DND-41 (cell line): Measurements from ENCODE around the gene NTSR2.

Experiments
- ATAC-seq: fragments of 200-7000 bp; cut with Tn5 transposase; 3 replicates; pipeline ENCODE4 v1.9.1; 2021; ENCODE audit warnings: low read depth; ENCODE audit not compliant: insufficient read depth
- DNase-seq: peaks from one replicate; pipeline ENCODE4 v3.0.0-alpha.2; 2020
- H2AFZ ChIP-seq: 2 replicates; pipeline ENCODE4 v1.6.0; 2012; ENCODE audit warnings: low read depth, low read length
- H3K27ac ChIP-seq: 2 replicates; pipeline ENCODE4 v1.5.1; 2012; ENCODE audit warnings: low read length, inconsistent platforms
- H3K27me3 ChIP-seq: fragments of 200-600 bp; sonication (generic); 2 replicates; pipeline ENCODE4 v1.6.0; 2012; ENCODE audit warnings: low read length, mild to moderate bottlenecking, inconsistent platforms; ENCODE audit not compliant: insufficient read depth, poor library complexity
- H3K36me3 ChIP-seq: 2 replicates; pipeline ENCODE4 v1.5.1; 2012; ENCODE audit warnings: low read length, inconsistent platforms; ENCODE audit not compliant: insufficient read depth
- H3K4me1 ChIP-seq: 2 replicates; pipeline ENCODE4 v1.5.1; 2012; ENCODE audit warnings: mild to moderate bottlenecking, low read length; ENCODE audit not compliant: insufficient read depth
- H3K4me2 ChIP-seq: 2 replicates; pipeline ENCODE4 v1.6.0; 2012; ENCODE audit warnings: mild to moderate bottlenecking, moderate library complexity, low read length, inconsistent platforms; ENCODE audit not compliant: insufficient read depth
- H3K4me3 ChIP-seq, 2 experiments: fragments of 200-600 bp in 1 of 2; shearing (Covaris generic) in 1 of 2; 2 replicates each; pipeline ENCODE4 v1.5.1; 2012 to 2016; ENCODE audit warnings: inconsistent platforms in 2 of 2, low read length in 2 of 2, mild to moderate bottlenecking in 2 of 2, low read depth in 1 of 2, moderate library complexity in 1 of 2
- H3K79me2 ChIP-seq: 2 replicates; pipeline ENCODE4 v1.6.0; 2012; ENCODE audit warnings: low read length, inconsistent platforms; ENCODE audit not compliant: insufficient read depth
- H3K9ac ChIP-seq: 2 replicates; pipeline ENCODE4 v1.6.0; 2012; ENCODE audit warnings: low read depth, mild to moderate bottlenecking, inconsistent platforms, low read length, moderate library complexity
- H3K9me3 ChIP-seq: 2 replicates; pipeline ENCODE4 v1.5.1; 2012; ENCODE audit warnings: low read length, moderate library complexity, mild to moderate bottlenecking, inconsistent platforms; ENCODE audit not compliant: insufficient read depth, severe bottlenecking
- H4K20me1 ChIP-seq: 2 replicates; pipeline ENCODE4 v1.6.0; 2012; ENCODE audit warnings: low read length; ENCODE audit not compliant: insufficient read depth
- EZH2 ChIP-seq: IDR thresholded peaks from 3 replicates; pipeline ENCODE4 v1.6.1; 2012; ENCODE audit warnings: borderline replicate concordance, low read depth, mild to moderate bottlenecking, moderate library complexity, low read length, inconsistent platforms; ENCODE audit not compliant: severe bottlenecking
- TF ChIP-seq, protein P1 (sequence below): IDR thresholded peaks from 2 replicates; pipeline ENCODE4 v1.5.1; 2012; ENCODE audit warnings: borderline replicate concordance, low read length, moderate library complexity, mild to moderate bottlenecking; ENCODE audit not compliant: poor library complexity, severe bottlenecking; ENCODE audit errors: extremely low read depth

The NTSR2 gene

DNA sequence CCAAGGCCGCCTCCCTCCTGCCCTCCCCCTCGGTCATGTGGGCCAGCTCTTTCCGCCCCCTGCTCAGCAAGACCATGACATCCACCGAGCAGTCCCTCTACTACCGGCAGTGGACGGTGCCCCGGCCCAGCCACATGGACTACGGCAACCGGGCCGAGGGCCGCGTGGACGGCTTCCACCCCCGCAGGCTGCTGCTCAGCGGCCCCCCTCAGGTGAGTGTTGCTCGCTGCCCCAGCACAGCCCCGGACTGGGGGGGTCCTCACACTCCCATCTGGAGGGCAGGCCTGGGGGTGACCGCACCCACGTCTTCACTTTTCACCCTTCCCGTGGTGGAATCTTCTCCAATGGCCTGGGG is 51.3 kb downstream of the NTSR2 start:
- Histone ChIP-seq H2AFZ (no peak overlapping the region), H3K4me2 (no peak overlapping the region), H3K36me3 (no peaks in the 10 kb centered on the region), H3K4me1 (no peaks in the 10 kb centered on the region), H3K79me2 (no peaks in the 10 kb centered on the region), H3K9ac (no peak overlapping the region), H3K4me3 (no peak overlapping the region), H3K27me3 (no peaks in the 10 kb centered on the region), H3K9me3 (no peaks in the 10 kb centered on the region), H3K27ac (no peak overlapping the region), H4K20me1 (no peaks in the 10 kb centered on the region)
- ATAC-seq (no peak), DNase-seq (no peak)
- TF ChIP-seq, protein P1, sequence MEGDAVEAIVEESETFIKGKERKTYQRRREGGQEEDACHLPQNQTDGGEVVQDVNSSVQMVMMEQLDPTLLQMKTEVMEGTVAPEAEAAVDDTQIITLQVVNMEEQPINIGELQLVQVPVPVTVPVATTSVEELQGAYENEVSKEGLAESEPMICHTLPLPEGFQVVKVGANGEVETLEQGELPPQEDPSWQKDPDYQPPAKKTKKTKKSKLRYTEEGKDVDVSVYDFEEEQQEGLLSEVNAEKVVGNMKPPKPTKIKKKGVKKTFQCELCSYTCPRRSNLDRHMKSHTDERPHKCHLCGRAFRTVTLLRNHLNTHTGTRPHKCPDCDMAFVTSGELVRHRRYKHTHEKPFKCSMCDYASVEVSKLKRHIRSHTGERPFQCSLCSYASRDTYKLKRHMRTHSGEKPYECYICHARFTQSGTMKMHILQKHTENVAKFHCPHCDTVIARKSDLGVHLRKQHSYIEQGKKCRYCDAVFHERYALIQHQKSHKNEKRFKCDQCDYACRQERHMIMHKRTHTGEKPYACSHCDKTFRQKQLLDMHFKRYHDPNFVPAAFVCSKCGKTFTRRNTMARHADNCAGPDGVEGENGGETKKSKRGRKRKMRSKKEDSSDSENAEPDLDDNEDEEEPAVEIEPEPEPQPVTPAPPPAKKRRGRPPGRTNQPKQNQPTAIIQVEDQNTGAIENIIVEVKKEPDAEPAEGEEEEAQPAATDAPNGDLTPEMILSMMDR: no peak
- TF ChIP-seq EZH2: no peak

DNA sequence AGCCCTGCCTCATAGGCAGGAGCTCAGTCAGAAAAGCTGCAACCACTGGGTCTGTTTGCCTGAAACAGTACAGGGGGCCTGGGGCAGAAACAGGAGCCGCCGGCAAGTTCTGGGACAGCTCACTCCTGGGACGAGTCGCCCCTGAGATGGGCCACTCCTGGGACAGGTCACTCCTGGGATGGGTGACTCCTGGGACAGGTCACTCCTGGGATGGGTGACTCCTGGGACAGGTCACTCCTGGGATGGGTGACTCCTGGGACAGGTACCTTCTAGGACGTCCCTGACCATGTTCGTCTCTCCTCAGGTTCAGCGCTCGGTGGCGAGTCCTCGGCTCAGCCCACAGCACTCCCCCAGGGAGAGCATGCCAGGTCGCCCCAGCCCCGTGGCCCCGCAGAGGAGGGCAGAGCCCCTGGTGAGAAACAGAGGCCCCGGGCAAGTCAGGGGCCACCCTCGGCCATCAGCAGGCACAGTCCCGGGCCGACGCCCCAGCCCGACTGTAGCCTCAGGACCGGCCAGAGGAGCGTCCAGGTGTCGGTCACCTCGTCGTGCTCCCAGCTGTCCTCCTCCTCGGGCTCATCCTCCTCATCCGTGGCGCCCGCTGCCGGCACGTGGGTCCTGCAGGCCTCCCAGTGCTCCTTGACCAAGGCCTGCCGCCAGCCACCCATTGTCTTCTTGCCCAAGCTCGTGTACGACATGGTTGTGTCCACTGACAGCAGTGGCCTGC is 51.8 kb downstream of the NTSR2 start:
- no peaks in the 10 kb centered on the region for H3K79me2 ChIP-seq

DNA sequence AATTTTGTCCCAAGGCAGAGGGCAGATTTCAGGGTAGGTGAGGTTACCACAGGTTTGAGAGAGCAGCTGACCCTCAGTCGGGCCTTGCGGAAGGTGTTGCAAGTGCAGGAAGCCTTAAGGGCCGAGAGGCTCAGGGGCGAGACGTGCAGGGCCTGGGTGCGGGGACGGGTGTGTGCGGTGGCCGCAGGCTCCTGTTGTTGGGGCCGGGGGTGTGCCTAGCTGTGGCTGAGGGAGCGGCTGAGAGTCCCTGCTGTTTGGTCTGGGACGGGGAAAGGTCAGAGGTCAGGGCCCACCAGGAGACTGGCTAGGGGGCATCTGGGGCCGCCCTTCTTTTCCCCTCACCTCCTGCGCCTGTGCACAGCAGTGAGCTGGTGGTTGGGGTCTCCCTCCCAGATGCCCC is 52.5 kb downstream of the NTSR2 start:
- Histone ChIP-seq H3K4me3 (no peak overlapping the region), H3K36me3 (no peaks in the 10 kb centered on the region), H3K9me3 (no peaks in the 10 kb centered on the region), H3K27me3 (no peaks in the 10 kb centered on the region), H3K27ac (no peak overlapping the region), H3K4me2 (no peak overlapping the region), H3K9ac (no peak overlapping the region), H2AFZ (no peak overlapping the region), H3K79me2 (no peaks in the 10 kb centered on the region), H3K4me1 (no peaks in the 10 kb centered on the region), H4K20me1 (no peaks in the 10 kb centered on the region)
- DNase-seq (no peak), ATAC-seq (no peak)
- TF ChIP-seq EZH2: no peak
- TF ChIP-seq, protein P1: no peak

More for the DNA sequence above, 51.8 kb downstream of the NTSR2 start:
- H3K27me3 ChIP-seq: no peaks in the 10 kb centered on the region
- H3K9ac ChIP-seq: no peak overlapping the region
- H3K4me1 ChIP-seq: no peaks in the 10 kb centered on the region
- TF ChIP-seq EZH2: no peak
- TF ChIP-seq, protein P1: no peak
- H3K36me3 ChIP-seq: no peaks in the 10 kb centered on the region
- H3K9me3 ChIP-seq: no peaks in the 10 kb centered on the region
- DNase-seq: no peak
- no peaks in the 10 kb centered on the region for H4K20me1 ChIP-seq
- no peak overlapping the region for H2AFZ ChIP-seq
- H3K27ac ChIP-seq: no peak overlapping the region
- no peak overlapping the region for H3K4me3 ChIP-seq
- H3K4me2 ChIP-seq: no peak overlapping the region
- no peak for ATAC-seq
